Right lobe of liver (tissue), 6 donors: ENCODE results near the gene SNF8. TPM values are rescaled to one million over a fixed set of nuclear protein-coding genes. Genes with fewer than 3 reads are reported as not detected.

Experiments
- ATAC-seq, 4 donors: fragments of 200-7000 bp; cut with Tn5 transposase; one replicate each; pipeline ENCODE4 v1.9.1; 2020; ENCODE audit warnings: mild to moderate bottlenecking in 4 of 4, moderate library complexity in 4 of 4
- DNase-seq, 3 donors: peaks; one replicate each; pipeline ENCODE4 v3.0.0-alpha.2; 2020
- H3K27ac ChIP-seq, 3 donors: fragments of 200-600 bp; one replicate each; pipeline ENCODE4 v1.8.0; 2022
- H3K27me3 ChIP-seq, 2 donors: fragments of 200-600 bp; one replicate each; pipeline ENCODE4 v1.8.0; 2022
- H3K36me3 ChIP-seq, 4 donors: fragments of 200-600 bp; sonication (generic) in 1 of 4; one replicate each; pipeline versions ENCODE4 v1.5.1 to v1.8.0; 2017 to 2022; ENCODE audit warnings: control low read depth in 1 of 4
- H3K4me1 ChIP-seq, 4 donors: fragments of 200-600 bp; sonication (generic) in 1 of 4; one replicate each; pipeline versions ENCODE4 v1.5.1 to v1.8.0; 2017 to 2022; ENCODE audit warnings: control low read depth in 1 of 4
- H3K4me3 ChIP-seq, 3 donors: fragments of 200-600 bp; one replicate each; pipeline ENCODE4 v1.8.0; 2022
- H3K9me3 ChIP-seq, 4 donors: fragments of 200-600 bp; sonication (generic) in 1 of 4; one replicate each; pipeline versions ENCODE4 v1.5.1 to v1.8.0; 2017 to 2022; ENCODE audit warnings: control low read depth in 1 of 4
- CTCF ChIP-seq, 4 donors: fragments of 200-600 bp in 3 of 4; fragments of 450-650 bp in 1 of 4; IDR thresholded peaks; one replicate each; pipeline versions ENCODE4 v1.5.1 to v1.8.0; 2016 to 2022; ENCODE audit warnings: antibody characterized with exemption in 4 of 4, mild to moderate bottlenecking in 2 of 4
- POLR2A ChIP-seq: fragments of 450-650 bp; IDR thresholded peaks from one replicate; pipeline ENCODE4 v1.6.1; 2017; ENCODE audit warnings: antibody characterized with exemption, mild to moderate bottlenecking
- WGBS: methylation state at CpG from one replicate; pipeline ENCODE4 v1.1.6; 2018; ENCODE audit warnings: low coverage, low lambda C conversion rate; ENCODE audit not compliant: insufficient coverage; ENCODE audit errors: missing lambda C conversion rate; 5-methylcytosine and 5-hydroxymethylcytosine counted together
- intact Hi-C, 2 donors: fragments of 100-400 bp; cut with DNase I; formaldehyde crosslinking; loops; one replicate each; pipeline versions ENCODE4 v1.11.2 to v1.14.1; 2022
- total RNA-seq, 6 experiments: library from RNA; depleted of rRNA in 2 of 6; stranded (reverse); fragments of >200 nt in 2 of 6; fragmentation: NEBNext Ultra II Directional in 3 of 6; extraction: Animal tissue kit (Norgen Biotek cat#: 25700) in 3 of 6; gene quantifications; one replicate each; pipeline versions ENCODE4 v1.1.0 to v1.2.4, GENCODE V29; 2016 to 2023
- donor health status: DM: no; HTN: yes; CAD: no.
- donor health status: DM: no; HTN: no; CAD: no.
- donor health status: DM: no; HTN: no; CAD: no.
- donor health status: DM: no; HTN: yes; CAD: no.
- donor health status: DM: no; HTN: yes; CAD: no.

The SNF8 gene
- total RNA-seq, 6 experiments from 2014 or later, result 35.8 to 62.9 (median 47.5) TPM

GRCh38 chr17:48904428-48904827, 40.2 kb downstream of the SNF8 start:
- no peak for TF ChIP-seq POLR2A
- no peak for TF ChIP-seq CTCF (IDR thresholded peaks at IDR 0.05)
- Histone ChIP-seq H3K9me3 (no peaks in the 10 kb centered on the region), H3K27ac (no peak overlapping the region), H3K36me3 (no peaks in the 10 kb centered on the region), H3K4me1 (peaks cover 0 to 5% (median 3%) of the 10 kb centered on the region in 4 donors), H3K27me3 (no peaks in the 10 kb centered on the region), H3K4me3 (no peak overlapping the region)
- WGBS, result 77% methylated on average over 7 of the region's 7 CpGs
- ATAC-seq (no peak), DNase-seq (no peak)
- intact Hi-C loops, result no loop called here

- Histone ChIP-seq H3K27ac (no peak overlapping the region), H3K36me3 (no peaks in the 10 kb centered on the region), H3K4me1 (peaks cover 0 to 5% (median 3%) of the 10 kb centered on the region in 4 donors), H3K9me3 (no peaks in the 10 kb centered on the region), H3K4me3 (no peak overlapping the region), H3K27me3 (no peaks in the 10 kb centered on the region)
- DNase-seq (no peak), ATAC-seq (no peak)
- 100% methylated on average over 1 of the region's 1 CpG for WGBS
- TF ChIP-seq CTCF (IDR thresholded peaks at IDR 0.05) (no peak), POLR2A (no peak)
- intact Hi-C loops, result no loop called here
Observed at GRCh38 chr17:48903401-48903800, 41.2 kb downstream of the SNF8 start.

GRCh38 chr17:48901241-48901640, 43.4 kb downstream of the SNF8 start:
- DNase-seq (no peak), ATAC-seq (peak in 1 of 4 donors; percentile 9)
- Histone ChIP-seq H3K27ac (no peak overlapping the region), H3K4me1 (no peaks in the 10 kb centered on the region), H3K36me3 (no peaks in the 10 kb centered on the region), H3K4me3 (no peak overlapping the region), H3K9me3 (no peaks in the 10 kb centered on the region), H3K27me3 (no peaks in the 10 kb centered on the region)
- intact Hi-C loops, result no loop called here
- no peak for TF ChIP-seq CTCF (IDR thresholded peaks at IDR 0.05)
- TF ChIP-seq POLR2A, result no peak
- WGBS, result no CpG with 5 or more reads among the region's 1 CpG

GRCh38 chr17:48894886-48895285, 49.8 kb downstream of the SNF8 start:
- Histone ChIP-seq H3K9me3 (no peaks in the 10 kb centered on the region), H3K27ac (no peak overlapping the region), H3K27me3 (no peaks in the 10 kb centered on the region), H3K4me1 (peaks cover 0 to 17% (median 3%) of the 10 kb centered on the region in 4 donors), H3K4me3 (no peak overlapping the region), H3K36me3 (peaks cover 0 to 12% (median 0%) of the 10 kb centered on the region in 4 donors)
- ATAC-seq, result no peak
- intact Hi-C loops, result no loop called here
- no peak for DNase-seq
- WGBS, result 89% methylated on average over 3 of the region's 3 CpGs
- no peak for TF ChIP-seq POLR2A
- no peak for TF ChIP-seq CTCF (IDR thresholded peaks at IDR 0.05)
